GM12874 (cell line): ENCODE measurements around the gene TIRAP.

Source experiments
- TF ChIP-seq, protein P1 (sequence below): IDR thresholded peaks from 2 replicates; pipeline ENCODE4 v1.5.1; 2011; ENCODE audit warnings: low read depth, mild to moderate bottlenecking, control low read depth, low read length, moderate library complexity; ENCODE audit not compliant: insufficient read depth

The TIRAP gene

DNA sequence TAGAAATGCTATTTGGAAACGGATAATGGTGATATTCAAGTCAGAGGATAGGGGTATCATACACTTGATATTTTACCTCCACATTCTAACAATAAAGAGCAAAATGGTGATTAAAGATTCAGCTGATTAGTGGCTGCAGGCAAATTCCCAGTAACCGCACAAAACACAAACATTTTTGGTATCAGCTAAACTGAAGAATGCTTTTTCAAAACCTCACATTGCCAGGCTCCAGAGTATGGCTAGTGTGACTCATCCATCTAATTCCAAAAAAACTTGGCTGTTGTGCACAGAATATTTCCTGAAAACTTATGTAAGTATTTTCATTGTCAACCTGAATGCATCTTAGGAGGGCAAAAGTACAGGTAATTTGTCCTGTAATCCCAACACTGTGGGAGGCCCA is 25.1 kb upstream of the TIRAP start:
- TF ChIP-seq, protein P1, sequence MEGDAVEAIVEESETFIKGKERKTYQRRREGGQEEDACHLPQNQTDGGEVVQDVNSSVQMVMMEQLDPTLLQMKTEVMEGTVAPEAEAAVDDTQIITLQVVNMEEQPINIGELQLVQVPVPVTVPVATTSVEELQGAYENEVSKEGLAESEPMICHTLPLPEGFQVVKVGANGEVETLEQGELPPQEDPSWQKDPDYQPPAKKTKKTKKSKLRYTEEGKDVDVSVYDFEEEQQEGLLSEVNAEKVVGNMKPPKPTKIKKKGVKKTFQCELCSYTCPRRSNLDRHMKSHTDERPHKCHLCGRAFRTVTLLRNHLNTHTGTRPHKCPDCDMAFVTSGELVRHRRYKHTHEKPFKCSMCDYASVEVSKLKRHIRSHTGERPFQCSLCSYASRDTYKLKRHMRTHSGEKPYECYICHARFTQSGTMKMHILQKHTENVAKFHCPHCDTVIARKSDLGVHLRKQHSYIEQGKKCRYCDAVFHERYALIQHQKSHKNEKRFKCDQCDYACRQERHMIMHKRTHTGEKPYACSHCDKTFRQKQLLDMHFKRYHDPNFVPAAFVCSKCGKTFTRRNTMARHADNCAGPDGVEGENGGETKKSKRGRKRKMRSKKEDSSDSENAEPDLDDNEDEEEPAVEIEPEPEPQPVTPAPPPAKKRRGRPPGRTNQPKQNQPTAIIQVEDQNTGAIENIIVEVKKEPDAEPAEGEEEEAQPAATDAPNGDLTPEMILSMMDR: no peak

DNA sequence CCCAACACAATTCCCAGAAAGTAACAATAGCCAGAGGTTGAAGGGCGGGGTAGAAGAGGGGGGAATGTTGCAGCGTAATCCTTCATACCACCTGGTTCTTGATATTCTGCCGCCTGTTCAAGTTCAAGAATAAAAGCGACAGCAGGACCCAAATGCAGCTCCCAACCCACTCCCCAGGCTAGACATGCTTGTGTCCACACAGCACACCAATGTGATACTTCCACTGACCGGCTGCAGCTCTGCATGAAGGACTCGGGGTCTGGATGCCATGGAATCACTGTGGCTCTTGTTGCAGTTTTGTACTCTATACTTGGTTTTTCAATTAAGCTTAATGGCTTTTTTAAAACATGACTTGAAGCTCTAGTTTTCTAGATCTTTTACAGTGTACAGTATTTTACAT is 20.7 kb upstream of the TIRAP start:
- TF ChIP-seq, protein P1: no peak

DNA sequence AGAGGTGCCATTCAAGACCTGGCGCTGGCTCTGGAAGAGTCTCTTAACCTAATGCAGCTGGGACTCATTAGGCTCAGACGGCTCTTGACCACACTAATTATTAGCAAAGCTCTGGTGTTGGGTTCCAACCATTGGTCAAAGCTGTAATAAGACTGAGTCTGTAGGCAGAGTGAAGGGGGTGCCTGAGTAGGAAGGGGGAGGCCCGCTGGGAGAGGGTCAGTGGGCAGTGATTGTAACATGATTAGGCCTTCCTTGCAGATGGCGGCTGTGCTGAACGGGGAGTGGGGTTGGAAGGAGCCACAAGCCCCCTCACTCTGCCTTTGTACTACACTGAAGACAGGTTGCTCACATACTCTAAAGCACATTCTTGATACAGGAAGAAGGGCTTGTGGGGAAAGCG is 19.4 kb upstream of the TIRAP start:
- TF ChIP-seq, protein P1: no peak

DNA sequence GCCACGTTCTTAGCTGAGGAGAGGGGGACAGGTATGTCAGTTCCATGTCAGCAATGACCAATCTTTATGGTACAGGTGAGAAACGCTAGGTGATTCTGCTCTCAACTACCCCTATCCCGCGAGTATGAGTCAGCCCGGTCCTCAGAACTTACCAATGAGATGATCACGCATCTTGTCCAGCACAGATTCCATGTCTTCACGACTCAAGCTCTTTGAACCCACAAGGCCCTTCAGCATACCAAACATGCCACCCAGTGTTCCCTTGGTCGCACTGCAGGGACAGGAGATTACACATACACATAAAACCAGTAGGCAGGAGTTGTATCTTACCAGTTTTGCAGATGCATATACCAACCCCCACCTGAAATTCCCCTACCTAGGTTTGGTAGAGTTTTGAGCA is 17.1 kb upstream of the TIRAP start:
- TF ChIP-seq, protein P1: no peak

DNA sequence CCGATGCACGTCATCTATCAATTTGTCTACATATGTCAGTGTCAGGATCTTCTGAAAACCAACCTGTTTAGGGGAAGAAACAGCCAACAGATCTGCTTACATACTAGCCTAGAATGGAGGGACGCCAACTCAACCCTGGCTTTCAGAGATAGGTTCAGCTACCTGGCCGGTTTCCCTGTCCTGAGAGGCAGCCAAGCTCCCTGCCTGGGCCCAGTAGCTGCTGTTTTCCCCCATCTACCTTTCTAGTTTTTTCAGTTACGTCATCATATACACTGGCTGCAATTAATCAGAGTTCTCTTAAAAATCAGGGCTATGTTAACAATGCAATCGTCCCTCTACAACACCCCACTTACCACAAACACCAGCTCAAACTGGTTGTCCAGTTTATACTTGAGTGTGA is 15.2 kb upstream of the TIRAP start:
- TF ChIP-seq, protein P1: no peak

DNA sequence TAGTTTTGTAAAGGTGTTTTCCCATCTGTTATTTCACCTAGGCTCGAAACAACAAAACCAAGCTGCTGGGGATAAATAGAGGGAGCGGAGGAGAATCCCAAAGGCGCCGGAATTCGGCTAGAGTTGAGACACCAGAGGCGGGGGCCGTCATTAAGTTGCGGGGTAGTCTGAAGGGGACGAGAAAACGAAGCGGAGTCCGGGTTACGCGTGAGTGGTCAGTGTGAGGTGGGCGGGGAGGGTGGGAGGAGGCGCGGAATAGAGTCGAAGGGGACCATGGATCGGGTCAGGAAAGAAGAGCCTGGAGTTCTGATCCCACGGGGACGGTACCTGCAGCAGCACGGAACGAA is 14.6 kb upstream of the TIRAP start:
- TF ChIP-seq, protein P1: no peak

DNA sequence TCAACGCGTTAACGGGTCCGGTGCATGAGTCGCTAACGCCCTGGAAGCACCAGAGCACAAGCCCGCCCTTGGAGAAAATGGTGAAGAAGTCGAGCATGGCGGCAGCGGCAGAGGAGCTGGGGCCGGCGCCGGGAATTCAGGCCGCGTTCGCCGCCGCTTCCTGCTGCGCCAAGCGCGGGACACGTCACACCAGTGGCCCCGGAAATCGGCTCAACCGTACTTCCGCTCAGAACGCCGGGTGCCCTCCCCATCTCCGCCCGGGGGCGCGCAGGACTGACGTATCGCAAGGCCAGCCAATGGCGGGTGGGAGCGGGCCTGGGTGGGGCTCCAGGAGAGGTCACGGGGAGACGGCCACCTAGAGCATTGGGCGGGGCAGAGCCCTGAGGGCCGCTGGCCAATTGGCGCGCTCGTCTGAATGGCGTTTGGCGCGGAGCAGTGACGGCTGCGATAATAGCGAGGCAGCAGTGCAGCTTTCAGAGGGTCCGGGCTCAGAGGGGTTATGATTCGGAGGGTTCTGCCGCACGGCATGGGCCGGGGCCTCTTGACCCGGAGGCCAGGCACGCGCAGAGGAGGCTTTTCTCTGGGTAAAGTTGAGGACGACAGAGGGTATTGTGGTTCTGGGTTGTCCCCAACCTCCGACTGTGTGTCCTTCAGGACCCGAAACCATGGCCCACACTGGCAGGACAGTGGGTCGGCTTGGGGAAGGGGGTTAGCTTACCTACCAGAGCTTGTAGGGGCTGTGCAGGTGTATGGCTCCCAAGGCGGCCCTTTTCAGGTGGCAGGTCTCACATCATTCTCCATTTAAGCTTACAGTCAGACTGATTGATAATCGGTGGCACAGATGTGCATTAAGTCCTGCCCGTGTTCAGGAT is 13.9 kb upstream of the TIRAP start, which contains the start of the genes FOXRED1 and SRPRA:
Gene FOXRED1 (plus strand): TSS at position 447 of the 872 bp plus-strand sequence. CDS start 53 bp downstream, at position 500.
Gene SRPRA (minus strand): TSS at position 188 of the 872 bp plus-strand sequence. CDS start 91 bp downstream, at position 97.
- TF ChIP-seq, protein P1: no peak
